Left forelimb (tissue), 1 donor: ENCODE measurements around the gene CD55.

Experiments
- DNase-seq: peaks from one replicate; pipeline ENCODE4 v3.0.0-alpha.2; 2018; ENCODE audit warnings: low spot score

Gene CD55

GRCh38 chr1:207330011-207330710 is 8.7 kb downstream of the CD55 start:
- no peak for DNase-seq

GRCh38 chr1:207331354-207332313 is 10.2 kb downstream of the CD55 start:
- no peak for DNase-seq

- DNase-seq: no peak
These were observed 11.6 kb downstream of the CD55 start for GRCh38 chr1:207333009-207333600.

GRCh38 chr1:207333620-207334019 is 12.1 kb downstream of the CD55 start:
- DNase-seq: no peak

- DNase-seq: no peak
These were observed 12.9 kb downstream of the CD55 start for GRCh38 chr1:207334337-207334736.

- no peak for DNase-seq
These were observed 13.7 kb downstream of the CD55 start for GRCh38 chr1:207335138-207335537.

DNA sequence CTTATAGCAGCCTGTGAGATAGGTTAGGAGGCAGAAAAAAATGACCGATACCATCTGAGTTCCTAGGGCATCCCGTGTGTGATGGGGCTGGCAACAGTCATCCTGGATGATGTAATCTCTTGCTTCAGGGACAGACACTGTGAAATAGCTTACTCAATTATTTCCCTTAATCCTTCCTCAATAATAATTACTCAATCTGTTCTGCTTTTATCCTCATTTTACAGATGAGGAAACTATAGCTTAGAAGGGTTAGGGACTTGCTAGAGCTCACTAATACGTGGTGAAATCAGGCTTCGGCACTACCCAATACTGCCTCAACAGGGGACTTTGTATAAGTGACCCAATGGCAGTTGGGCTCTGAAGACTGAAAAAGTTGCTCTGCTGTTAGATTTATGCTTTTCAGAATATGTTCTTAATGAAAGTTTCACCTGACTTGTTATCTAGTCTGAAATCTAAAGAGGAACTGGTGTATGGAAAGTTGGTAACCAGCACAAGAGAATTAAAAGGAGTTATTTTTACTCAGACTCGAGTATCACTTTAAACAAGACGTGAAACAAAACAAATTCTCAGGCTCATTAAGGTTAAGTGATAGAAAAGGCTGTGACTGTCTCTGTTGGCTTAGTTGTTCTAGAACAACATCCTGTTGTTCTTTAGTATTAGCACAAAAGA is 14.4 kb downstream of the CD55 start:
- no peak for DNase-seq

DNA sequence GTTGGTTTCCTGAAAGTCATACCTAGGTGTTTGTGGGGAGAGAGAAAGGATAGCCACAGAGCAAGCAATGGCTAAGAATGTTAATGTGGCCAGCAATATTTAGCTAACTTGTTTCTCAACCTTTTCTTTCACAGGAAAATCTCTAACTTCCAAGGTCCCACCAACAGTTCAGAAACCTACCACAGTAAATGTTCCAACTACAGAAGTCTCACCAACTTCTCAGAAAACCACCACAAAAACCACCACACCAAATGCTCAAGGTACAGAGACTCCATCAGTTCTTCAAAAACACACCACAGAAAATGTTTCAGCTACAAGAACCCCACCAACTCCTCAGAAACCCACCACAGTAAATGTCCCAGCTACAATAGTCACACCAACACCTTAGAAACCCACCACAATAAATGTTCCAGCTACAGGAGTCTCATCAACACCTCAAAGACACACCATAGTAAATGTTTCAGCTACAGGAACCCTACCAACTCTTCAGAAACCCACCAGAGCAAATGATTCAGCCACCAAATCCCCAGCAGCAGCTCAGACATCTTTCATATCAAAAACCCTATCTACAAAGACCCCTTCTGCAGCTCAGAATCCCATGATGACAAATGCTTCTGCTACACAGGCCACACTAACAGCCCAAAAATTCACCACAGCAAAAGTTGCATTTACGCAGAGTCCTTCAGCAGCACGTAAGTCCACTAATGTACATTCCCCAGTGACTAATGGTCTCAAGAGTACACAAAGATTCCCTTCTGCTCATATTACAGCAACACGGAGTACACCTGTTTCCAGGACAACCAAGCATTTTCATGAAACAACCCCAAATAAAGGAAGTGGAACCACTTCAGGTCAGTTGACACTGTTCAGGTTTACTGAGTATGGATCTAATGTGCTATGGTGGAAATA is 15.3 kb downstream of the CD55 start:
- DNase-seq: no peak

GRCh38 chr1:207342332-207342731 is 20.9 kb downstream of the CD55 start:
- DNase-seq: no peak

DNA sequence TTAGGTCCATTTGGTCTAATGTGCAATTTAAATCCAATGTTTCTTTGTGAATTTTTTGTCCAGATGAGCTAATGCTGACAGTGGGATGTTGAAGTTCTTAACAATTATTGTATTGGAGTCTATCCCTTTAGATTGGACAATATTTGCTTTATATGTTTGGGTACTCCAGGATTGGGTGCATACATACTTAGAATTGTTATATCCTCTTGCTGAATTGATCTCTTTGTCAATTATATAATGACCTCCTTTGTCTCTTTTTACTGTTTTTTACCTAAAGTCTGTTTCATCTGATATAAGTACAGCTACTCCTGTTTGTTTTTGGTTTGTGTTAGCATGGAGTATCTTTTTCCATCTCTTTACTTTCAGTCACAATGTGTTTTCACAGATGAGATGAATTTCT is 22.2 kb downstream of the CD55 start:
- no peak for DNase-seq

DNA sequence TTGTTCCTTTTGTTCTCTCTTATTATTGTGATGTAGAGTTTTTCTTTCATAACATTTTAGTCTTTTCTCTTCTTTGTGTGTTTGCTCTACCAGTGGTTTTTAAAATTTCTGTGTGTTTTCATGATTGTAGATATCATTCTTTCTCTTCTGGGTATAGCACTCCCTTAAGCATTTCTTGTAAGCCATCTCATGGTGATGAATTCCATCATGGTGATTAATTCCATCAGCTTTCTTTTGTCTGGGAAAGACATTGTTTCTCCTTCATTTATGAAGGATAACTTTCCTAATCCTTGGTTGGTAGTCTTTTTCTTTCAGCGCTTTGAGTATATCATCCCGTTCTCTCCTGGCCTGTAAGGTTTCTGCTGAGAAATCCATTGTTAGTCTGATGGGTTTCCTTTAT is 22.7 kb downstream of the CD55 start:
- DNase-seq: no peak

- no peak for DNase-seq
These were observed 24.4 kb downstream of the CD55 start for GRCh38 chr1:207345644-207346477.

DNA sequence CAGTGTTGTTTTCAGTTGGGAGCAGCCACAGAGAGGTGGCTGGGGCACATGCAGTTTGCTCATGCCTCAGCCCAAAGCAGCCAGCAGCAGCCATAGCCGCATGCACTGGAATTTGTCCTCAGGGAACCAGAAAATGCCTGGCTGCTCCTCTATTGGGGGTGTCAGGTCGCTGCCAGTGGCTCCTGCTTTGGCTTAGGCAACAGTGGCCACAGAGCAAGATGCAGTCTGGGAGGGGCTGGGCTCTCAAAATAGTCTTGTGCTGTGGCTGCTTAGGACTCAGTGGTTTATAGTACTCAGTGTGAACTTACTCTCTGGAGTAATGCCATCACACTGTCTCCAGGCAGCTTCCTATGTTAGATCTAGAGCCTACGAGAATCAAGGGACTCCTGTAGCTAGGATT is 25.0 kb downstream of the CD55 start:
- DNase-seq: no peak

- DNase-seq: no peak
These were observed 28.5 kb downstream of the CD55 start for GRCh38 chr1:207349979-207350378.

DNA sequence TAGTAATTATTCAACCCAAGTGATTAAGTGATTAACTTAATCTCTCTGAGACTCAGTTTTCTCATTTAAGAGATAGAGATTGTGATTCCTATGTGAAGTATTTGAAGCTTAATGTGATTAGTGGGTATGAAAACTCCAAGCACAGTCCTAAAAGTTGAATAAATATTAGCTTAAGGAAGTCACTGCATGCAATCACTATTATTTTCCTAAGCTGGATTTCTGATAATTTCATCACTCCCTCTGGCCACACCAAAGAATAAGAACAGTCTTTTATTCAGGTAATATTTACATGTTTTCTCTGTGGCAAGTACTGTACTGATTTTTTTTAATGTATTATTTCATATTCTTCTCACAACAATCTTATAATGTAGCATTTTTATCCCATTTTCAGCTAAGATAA is 31.1 kb downstream of the CD55 start:
- no peak for DNase-seq

DNA sequence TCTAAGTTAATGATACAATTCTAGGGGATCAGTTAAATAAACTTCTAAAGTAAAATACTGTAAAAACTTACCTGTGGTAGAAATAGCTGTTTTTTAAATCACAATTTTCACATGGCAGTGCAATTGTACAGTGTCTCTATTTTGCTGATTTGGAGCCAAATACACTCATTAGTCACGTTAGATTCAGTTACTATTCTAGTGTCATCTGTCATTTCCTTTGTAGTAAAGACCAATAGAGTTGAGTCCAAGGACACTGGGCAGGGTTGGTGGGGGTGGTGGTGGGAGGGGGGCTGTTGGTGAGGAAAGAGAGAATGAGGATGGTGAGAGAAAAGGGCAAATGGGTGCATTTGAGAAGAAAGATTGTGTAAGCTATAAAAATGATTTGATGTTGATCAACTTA is 33.6 kb downstream of the CD55 start:
- DNase-seq: no peak

DNA sequence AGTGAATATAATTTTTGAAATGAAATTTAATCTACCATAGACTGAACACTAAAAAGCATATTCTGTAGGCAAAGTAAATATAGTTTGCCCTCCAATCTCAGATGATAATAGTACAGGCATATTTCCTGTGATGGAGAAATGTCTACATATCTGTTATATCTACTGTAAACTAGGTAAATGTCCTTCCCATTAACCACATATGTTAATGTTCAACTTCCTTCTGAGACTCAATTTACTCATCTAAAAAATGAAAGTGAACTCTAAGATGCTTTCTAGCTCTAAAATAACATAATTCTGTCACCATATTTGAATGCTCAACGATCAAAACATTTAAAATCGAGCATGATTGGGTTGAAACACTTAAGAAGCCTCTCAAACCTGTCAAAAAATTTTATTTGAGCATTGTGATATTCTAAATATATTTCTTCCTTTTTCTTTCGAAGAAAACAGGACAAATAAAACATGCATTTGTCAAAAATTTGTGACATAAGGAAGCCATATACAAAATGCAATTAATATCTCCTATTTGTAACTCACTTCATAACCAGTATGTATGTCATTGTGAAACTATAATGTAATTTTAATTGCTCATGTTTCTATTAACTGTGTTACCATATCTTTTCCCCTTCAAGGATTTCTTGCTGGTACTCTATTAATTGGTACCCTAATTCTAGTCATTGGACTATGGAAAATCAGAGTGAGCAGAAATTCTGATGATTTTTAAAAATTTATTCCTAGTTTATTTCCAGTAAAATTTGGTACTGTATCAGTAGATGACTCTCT is 34.2 kb downstream of the CD55 start:
- DNase-seq: no peak

- DNase-seq: no peak
These were observed 39.6 kb downstream of the CD55 start for GRCh38 chr1:207361029-207361428.

- DNase-seq: no peak
These were observed 40.4 kb downstream of the CD55 start for GRCh38 chr1:207361889-207362288.
